AG20443 (cell line): ENCODE results near the gene CFAP251.
A peak's percentile ranks its signal among the peaks of the same experiment; 100 is the strongest.
"Not testable (repeated sequence)": the region's sequence is repeated elsewhere in the genome, so short reads cannot be mapped to it uniquely, and the experiment has no call there.

ENCODE experiments used
- DNase-seq: peaks from one replicate; pipeline ENCODE4 v3.0.0; 2012; ENCODE audit warnings: low spot score, mixed read lengths

The CFAP251 gene

GRCh38 chr12:121911824-121912585, 6.4 kb upstream of the CFAP251 start:
- DNase-seq: no peak

GRCh38 chr12:121915841-121916321, 2.5 kb upstream of the CFAP251 start:
- no peak for DNase-seq

GRCh38 chr12:121916719-121917118, 1.7 kb upstream of the CFAP251 start:
- DNase-seq: no peak

GRCh38 chr12:121918679-121919038, 267 bp downstream of the CFAP251 start:
- no peak for DNase-seq

GRCh38 chr12:121921066-121921465, 2.7 kb downstream of the CFAP251 start:
- no peak for DNase-seq

GRCh38 chr12:121925358-121925695, 6.9 kb downstream of the CFAP251 start:
- peak; percentile 74 for DNase-seq

- no peak for DNase-seq
These were observed 8.7 kb downstream of the CFAP251 start for GRCh38 chr12:121926874-121927706.

GRCh38 chr12:121927813-121928212, 9.4 kb downstream of the CFAP251 start:
- DNase-seq: no peak

GRCh38 chr12:121929545-121929944, 11.2 kb downstream of the CFAP251 start:
- not testable (repeated sequence) for DNase-seq

- DNase-seq: no peak
These were observed 12.5 kb downstream of the CFAP251 start for GRCh38 chr12:121930862-121931261.

- no peak for DNase-seq
These were observed 13.8 kb downstream of the CFAP251 start for GRCh38 chr12:121932176-121932536.

GRCh38 chr12:121932914-121933521, 14.6 kb downstream of the CFAP251 start:
- no peak for DNase-seq

GRCh38 chr12:121933522-121934308, 15.3 kb downstream of the CFAP251 start:
- DNase-seq: no peak

GRCh38 chr12:121934309-121934664, 15.9 kb downstream of the CFAP251 start:
- no peak for DNase-seq

GRCh38 chr12:121937654-121938053, 19.3 kb downstream of the CFAP251 start:
- no peak for DNase-seq

- DNase-seq: no peak
These were observed 20.8 kb downstream of the CFAP251 start for GRCh38 chr12:121939186-121939585.

- no peak for DNase-seq
These were observed 21.8 kb downstream of the CFAP251 start for GRCh38 chr12:121939992-121940766.

GRCh38 chr12:121942145-121942718, 23.8 kb downstream of the CFAP251 start:
- no peak for DNase-seq

- DNase-seq: no peak
These were observed 25.5 kb downstream of the CFAP251 start for GRCh38 chr12:121943926-121944325.

- DNase-seq: no peak
These were observed 28.1 kb downstream of the CFAP251 start for GRCh38 chr12:121946313-121947025.
